ENCODE measurements around the gene ABLIM2. TPM values are rescaled to one million over a fixed set of nuclear protein-coding genes. Genes with fewer than 3 reads are reported as not detected.

The ABLIM2 gene
- polyA plus RNA-seq, 1 donor = 16.0 TPM

DNA sequence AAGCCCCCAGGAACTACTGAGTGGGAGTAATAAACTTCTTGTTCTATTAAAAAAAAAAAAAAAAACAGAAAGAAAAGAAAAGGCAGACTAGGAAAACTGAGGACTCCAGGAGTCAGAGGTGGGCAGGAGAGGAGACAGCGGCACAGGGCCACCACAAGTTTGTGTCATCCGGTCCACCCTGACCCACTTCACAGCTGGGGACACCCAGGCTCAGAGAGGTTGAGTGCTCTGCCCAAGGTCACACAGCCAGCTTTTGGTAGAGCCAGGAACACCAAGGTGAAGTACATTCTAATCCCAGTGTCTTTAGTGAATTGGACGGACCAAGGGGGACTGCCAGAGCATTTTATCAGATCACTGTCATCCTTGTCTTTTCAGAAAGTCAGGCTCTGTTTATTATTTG lies 16.4 kb upstream of the ABLIM2 start:
- no peak for DNase-seq

DNA sequence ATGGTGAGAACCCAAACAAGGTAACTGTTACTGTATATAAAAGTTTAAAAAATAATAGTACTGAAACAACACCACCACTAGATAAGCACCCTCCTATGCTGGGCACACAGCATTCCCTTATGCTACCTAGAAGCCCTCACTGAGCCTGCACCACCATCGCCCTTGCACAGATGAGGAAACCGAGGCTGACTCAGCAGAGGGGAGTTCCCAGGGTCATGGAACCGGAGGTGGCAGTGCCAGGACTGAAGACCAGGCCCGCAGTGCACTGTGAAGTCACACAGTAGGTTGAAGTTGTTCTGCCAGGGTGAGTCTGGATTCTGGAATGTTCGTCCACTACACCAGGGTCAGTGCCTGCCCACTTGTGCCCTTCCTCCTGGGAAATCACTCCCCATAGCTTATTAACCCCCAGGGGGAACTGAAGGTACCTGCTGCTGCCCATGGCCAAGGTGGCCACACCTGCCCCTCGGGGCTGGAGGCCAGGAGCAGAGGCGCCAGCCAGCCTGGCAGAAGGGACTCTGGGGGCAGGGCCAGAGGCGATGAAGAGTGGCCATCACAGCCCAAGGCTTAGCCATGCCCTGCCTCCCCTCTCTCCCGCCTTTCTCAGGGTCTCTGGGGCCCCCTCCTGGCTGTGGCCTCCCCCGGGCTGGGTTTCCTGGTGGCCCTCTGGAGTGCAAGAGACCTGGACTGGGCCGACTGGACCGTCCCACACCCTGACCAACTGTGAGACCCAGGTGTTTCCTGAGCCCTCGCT lies 15.1 kb upstream of the ABLIM2 start:
- no peak for DNase-seq

DNA sequence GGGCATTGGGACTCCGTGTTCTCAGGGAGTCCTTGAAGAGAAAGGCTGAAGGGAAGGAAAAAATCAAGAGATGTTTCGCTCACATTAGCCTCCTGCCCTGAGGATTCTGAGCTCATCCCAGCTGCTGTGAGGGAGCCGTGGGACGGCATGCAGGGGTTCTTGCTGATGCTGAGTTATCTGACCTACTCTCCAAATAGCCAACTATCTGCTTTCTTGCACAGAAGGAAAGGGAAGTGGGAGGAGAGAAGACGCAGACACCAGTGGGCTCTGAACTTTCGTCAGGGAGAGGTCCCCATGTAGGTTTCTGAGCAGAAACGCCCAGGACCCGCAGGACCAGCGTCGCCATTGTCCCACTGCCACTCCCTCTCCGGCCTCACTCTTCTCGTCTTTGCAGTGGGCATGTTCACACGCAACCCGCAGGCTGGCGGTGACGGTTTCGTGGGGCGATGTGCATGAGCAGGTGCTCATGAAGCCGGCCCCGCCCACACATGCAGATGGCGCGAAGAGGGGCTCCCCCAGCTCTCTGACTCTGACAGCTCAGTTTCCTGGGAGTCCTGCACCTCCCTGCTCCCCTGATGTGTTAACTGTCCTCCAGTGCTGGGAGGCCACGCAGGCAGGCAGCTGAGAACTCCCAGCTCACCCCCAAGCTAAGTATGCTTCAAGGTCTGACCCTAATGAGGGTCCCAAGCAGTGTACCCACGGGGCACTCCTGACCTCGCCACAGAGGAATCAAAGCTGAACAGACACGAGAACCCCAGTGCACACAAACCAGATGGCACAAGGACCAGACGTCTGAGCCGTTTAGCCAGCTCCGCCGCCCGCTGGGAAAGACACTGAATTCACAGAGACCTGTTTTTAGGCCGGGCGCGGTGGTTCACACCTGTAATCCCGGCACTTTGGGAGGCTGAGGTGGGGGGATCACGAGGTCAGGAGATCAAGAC lies 13.6 kb upstream of the ABLIM2 start:
- DNase-seq = no peak

DNA sequence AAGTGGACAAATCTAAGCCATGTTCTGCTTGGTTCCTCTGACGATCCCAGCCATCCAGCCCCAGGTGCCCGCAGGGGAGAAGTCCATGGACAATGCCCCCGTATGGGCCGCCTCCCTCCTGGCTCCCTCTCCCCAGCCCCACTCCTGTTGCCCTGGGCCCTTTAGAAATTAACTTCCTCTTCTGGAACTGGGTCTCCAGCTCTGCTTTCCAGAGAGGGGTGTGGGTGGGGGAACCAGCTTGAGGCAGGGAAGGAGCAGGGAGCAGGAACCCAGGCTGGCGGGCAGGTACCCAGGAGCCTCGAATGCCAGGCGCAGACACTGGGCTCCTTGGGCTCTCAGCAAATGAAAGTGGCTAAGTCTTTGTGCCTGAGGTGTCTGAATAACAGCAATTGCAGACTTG lies 12.7 kb upstream of the ABLIM2 start:
- DNase-seq = no peak

DNA sequence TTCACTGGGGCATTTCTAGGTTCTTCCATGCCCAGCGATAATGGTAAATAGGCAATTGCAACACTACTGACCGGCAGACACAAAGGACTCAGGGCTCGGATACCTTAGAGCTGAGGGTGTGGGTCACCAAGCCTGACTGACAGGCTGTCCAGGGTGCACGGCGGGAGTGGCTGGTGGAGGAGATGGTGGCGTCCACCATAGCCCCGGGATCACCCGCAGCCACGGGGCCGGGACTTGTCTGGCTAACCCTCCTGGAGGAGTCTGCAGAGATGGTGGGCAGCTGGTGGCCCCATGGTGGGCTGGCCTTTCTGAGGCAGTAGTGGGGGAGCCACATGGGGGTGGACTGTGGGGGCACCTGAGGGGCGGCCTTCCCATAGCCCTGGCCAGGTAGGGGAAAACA lies 11.7 kb upstream of the ABLIM2 start:
- no peak for DNase-seq

DNA sequence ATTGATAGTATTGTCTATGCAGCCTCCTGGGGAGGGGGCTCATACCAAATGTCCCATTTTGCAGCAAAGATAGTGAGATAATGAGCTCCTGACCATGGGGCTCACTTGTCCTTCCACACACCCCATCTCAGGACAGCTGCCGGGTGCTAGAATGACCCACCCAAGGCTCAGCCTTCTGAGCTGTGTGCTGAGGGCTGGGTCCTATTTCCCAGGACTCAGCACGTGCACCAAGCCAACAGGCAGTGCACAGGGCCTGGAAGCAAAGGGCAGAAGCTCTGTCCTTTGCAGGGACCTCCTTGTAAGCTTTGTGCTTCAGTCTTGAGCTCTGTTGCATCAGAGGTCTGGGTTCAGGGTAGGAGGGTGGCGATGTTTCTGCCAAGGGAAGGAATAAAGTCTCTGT lies 11.2 kb upstream of the ABLIM2 start:
- no peak for DNase-seq

DNA sequence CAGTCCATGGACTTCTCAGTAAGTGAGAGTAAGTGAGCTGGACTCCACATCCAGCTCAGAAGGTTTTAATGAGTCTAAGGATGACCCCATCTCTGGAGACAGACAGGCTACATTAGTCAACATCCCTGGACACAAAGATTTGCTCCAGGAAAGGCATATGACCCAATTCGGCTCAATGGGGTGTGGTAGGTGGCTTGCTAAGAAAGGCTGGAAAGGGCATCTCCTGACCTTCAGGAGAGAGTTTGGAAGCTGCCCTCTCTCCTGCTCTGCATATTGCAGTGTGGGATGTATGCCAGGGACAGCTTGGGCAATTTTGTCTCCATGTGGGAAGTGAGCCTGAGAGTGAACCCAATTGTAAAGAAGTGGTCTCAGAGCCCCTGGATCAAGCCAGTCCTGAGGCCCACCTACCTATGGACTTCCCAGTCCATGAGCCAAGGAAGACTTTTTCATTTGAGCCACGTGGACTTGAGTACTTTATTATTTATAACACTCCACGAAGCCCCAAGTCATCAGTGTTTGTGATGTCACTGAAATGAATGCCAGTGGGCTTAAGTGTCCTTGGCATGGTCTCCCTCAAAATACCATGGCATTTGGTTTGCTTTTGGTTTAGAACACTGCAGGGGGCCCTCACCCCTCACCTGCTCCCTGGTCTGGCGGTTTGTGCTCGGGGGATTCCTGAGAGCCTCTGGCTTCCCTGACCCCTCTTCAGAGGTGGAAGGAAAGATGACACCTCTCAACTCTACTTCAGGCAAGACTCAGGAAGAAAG lies 10.4 kb upstream of the ABLIM2 start:
- DNase-seq = no peak

DNA sequence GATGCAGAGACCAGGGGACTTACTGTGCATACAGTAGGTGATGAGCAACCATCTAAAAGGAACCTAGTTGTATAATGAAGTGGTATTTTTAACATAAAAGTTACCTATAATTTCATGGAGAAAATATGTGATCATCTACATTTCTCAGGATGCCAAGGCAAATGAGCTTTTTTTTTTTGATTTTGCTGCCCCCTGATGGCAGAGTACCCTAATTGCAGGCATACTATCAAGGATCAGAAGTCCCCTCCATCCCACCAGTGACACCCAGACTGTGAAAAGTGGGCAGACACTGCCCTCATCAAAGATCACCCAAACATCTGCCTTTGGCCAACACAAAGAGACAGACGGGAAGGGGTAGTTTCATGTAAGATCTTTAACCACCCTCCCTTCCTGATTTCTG lies 9.6 kb upstream of the ABLIM2 start:
- no peak for DNase-seq

DNA sequence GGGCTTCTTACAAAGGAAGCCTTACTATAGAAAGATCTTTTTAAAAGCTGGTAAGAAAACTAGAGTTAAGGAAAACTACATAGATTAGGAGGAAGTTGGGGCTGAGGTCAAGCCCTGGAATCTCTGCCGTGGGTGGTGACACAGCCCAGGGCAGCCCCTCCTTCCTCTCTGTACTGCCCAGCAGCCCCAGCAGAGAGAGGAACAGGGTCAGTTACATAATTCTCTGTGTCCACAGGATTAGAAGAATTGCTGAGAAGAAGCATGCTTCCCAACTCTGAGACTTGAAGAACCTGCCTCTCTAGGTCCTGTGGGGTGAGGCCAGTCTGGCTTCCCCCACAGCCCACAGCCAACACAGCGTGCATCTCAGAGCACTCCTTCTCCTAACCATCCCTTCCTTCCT lies 9.2 kb upstream of the ABLIM2 start:
- DNase-seq = no peak

DNA sequence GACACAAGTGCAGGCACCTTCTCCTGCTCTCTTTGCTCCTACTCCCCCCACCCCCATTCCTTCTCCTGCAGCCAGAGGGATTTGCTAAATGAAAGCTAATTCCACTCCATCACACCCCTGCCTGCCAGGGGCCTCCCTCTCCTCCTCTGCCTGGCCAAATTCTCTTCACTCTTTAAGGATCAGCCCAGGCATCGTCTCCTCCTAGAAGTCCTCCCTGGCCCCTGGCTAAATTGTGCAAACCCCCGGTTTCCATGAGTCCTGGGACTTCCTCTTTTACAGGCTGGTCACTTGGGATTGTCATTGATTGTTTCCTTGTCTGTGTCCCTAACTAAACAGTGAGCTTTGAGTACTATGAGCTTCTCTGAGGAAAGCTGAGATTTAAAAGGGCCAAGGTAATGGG lies 8.7 kb upstream of the ABLIM2 start:
- no peak for DNase-seq

DNA sequence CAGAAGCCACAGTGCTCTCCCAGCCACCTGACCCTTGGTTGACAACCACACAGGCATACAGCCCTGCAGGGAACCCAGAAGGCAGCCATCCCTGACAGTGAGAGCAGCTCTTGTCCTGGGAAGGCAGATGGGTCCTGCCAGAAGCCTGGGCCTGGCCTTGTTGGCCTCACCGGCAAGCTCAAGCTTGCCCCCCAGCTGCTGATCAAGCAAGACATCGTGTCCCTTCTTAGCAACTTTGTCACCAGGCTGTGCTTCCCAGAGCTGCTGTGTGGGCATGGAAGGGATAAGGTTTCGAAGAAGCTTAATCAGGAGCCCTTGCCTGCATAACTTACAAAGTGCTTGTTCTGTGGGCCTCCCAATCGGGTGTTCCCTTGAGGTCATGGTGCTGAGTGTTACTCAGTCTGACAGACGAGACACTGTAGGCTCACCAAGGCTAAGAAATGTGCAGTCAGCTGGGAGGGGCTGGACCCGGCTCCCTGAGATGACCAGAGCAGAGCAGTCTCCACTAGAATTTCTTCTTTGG lies 6.8 kb upstream of the ABLIM2 start:
- no peak for DNase-seq

DNA sequence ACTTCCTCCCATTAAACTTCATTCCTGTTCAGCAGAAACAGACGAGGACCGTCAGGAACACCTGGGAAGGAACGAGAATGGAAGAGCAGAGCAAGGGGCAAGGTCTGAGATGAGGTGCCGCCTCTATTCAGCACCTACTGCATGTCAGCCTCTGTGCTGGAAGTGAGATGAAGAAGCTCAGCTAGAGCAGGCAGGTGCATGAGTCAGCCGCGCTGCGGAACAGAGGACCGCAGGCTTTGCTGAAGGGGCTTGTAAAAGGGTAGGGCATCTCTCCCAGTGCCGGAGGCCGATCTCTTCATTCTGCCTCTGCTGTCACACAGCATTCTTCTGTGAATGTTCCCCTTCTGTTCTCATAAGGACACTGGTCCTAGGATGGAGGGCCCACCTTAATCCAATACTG lies 6.1 kb upstream of the ABLIM2 start:
- no peak for DNase-seq

DNA sequence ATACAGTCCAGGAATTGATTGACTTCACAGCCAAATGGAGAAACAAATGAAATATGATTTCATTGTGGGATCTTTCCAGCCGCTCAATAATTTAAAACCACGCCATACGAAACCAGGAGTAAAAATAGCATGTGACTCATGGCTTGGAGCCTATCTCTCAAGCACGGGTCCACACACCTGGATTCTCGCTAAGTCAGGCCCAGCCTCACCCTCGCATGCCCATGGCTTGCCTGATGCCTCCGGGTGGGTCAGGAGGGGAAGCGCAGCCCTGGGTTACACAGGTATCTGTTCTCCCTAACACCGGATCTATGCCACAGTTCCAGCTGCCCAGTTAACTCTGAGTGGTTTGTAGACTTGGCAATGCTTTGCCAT lies 5.6 kb upstream of the ABLIM2 start:
- DNase-seq = no peak

DNA sequence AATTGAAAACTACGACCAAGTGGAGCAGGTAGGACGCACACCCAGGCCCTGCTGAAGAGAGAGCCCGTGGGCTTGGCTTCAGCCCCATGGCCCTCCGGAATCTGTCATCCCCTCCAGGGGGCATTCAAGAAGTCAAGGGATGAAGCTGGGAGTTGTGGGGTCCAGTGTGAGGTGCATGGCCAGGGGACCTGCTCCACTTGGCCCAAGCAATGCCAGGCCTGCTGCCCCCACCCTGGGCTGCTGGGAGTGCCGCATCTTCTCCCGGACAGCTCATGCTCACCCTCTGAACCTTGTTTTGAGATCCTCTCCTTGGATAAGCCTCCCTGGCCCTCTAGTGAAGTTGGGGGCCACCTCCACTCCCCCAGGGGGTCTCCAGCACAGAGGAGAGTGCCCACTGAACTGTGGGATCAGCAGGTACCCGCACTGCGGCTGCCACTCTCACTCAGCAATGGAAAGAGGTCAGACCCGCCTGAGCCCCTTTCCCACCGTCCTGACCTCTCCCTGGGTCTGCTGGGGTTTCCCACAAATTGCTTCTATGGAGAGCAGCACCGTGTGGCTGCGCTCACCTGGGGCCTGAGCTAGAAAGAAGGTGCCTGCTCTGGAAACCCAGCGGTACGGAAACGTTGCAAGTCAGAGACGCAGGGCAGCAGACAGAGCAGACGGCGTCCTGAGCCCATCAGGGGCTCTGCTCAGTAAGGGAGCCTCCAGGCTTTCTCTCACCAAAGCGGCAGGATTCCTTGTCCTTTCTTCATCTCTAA lies 5.0 kb upstream of the ABLIM2 start:
- DNase-seq = no peak

DNA sequence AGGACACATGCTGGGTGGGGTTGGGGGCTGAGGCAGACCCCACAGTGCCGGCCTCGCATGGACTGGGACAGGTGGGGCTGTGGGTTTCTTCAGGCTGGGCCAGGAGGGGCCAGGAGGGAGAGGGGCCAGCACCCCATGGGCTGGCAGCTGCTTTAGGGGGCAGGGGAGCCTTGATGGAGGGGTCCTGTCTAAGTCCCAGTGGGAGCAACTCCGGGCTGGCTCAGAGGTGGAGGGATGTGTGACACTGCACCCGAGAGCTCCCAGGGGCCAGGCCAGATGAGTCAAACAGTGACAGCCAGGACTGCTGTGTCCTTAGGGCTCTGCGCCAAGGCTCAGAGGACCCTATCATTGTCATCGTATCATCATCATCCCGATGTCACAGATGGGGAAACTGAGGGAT lies 4.4 kb upstream of the ABLIM2 start:
- no peak for DNase-seq

DNA sequence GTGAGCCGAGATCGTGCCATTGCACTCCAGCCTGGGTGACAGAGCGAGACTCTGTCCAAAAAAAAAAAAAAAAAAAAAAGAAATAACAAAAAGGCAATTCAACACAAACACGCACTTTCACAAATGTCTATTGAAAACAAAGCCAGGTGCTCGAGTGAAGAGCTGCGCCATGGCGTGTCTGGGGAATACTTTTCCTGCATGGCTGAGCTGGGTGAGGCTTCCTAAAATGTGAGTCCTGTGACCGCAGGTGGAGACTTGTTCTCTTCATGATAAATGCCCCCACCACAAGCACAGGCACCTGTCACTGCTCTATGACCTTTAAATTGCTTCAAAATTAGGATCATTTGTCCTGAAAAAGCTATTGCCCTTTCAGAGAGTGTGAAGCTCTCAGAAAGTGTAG lies 4.0 kb upstream of the ABLIM2 start:
- DNase-seq = no peak

DNA sequence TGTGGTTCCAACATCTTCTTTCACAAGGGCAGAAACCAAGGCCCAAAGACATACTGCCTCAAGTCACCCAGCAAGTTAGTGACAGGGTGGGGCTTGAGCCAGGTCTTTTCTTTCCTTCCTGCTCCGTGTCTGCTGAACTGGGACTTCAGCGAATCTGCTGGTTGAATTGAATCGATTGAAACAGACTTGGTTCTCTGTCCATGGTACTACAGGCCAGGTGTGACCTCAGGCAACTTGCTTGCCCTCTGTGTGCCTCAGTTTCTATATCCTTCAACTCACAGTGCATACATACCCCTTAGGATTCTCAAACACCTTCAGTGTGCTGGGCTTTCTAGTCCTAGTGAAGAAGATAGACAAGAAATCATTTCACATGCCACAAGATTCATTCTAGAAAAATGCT lies 2.0 kb upstream of the ABLIM2 start:
- DNase-seq = no peak

DNA sequence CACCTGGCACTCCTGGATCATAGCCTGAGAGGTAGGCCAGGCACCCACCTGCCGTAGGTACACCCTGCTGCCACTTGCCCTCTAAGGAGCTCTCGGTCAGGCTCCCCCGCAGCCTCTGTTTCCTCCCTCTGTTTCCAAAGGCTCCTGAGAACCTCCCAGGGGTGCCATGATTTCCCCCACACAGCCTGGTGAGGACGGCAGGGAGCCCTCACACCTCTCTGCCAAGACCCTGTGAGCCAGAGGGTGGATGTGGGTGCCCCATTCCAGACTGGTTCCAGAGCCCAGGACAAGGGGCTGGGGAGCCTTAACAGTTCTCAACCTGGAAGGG lies 1.6 kb upstream of the ABLIM2 start:
- no peak for DNase-seq

DNA sequence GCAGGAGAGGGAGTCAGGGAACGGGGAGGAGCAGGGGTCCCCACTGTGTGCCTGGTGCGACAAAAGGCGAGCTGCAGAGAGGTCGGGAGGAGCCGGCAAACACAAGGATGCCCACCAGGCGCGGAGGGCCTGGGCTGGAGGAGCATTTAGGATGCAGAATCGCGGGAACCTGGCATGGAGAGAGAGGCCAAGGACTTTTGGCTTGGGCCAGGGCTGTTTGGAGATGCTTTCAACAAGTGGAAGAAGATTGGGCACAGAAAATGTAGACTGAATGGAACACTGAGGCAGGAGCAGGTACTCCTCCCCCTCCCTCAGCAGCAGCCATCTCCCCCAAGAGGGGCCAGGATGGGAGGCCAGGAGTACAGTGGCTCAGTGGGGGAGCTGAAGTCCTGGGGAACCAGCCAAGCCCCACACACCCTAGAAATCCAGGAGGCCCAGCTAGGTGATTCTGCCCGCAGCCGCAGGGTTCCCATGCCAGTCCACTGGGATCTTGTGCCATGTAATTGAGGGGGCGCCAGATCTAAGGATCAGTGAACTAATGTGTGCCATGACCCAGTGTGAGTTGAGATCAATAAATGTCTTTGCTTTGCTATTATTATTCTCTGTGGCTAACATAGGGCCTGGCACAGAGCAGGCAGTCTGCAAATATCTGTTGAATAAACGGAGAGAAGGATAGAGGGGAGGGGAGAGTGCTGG lies 1.1 kb upstream of the ABLIM2 start:
- no peak for DNase-seq

DNA sequence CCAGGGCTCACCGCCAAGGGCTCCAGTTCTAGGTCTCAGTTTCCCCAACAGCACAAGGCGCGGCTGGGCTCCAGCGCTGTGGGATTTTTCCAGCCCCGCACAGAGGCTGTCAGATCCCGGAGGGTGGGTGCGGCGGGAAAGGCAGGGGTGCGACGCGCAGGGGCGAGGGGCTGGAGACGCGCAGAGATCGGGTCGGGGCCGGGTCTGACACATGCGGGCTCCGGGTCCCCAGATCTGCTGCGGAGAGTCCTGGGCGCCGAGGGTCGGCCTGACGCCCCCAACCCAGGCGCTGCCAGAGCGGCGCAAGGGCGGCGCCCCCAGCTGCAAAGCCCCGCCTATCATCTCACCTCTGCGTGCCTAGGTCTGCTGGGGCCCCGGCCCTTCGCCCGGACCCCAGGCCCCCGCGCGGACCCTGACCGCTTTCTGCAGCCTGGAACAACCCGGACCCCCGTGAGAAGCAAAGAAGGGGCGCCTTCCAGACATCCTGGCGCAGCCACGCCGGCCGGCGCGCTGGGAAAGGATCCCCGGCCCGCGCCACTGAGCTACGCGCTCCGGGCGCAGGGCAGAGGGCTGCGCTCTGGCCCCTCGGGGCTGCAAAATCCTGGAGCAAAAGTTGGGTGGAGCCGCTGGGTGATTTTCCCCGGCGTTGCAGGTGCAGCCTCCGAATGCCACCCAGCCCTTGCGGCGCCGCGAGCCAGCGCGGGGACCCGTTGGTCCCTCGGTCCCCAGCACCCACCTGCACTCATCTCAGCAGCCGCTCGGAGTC lies 486 bp downstream of the ABLIM2 start:
- no peak for DNase-seq

DNA sequence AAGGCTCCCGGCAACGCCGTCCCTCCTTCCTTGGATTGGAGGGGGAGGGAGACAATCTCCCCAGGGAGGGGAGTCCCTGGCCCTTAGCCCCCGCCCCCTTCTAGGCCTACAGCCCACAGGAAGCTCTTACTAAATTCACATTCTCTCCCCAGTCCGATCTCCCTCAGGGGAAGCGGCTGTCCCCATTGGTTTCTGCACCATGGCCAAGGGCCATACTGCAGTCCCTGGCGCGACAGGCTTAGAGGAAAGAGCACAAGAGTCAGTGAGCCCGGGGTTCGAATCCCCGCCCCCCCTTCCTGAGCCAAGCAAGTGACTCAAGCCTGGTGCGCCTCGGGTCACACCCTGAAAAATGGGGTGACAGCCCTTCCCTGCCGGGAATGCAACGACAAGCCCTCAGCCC lies 1.1 kb downstream of the ABLIM2 start:
- no peak for DNase-seq

Data from hindlimb muscle (tissue), 1 donor.